HepG2 (cell line): ENCODE data around the gene SHC3. TPM values are rescaled to one million over a fixed set of nuclear protein-coding genes. Genes with fewer than 3 reads are reported as not detected.

Experiments
- ATAC-seq: fragments of 200-7000 bp; cut with Tn5 transposase; 3 replicates; pipeline ENCODE4 v1.9.1; 2020; ENCODE audit warnings: mild to moderate bottlenecking, moderate library complexity
- BruUV-seq: library from RNA; stranded (reverse); fragments of 400-500 nt; replicated peaks from 2 replicates; lab custom pipeline; 2021; lab: Mats Ljungman, UMichigan
- CTCF ChIA-PET: fragments of 300-600 bp; formaldehyde crosslinking; extraction: SDS; loops from one replicate; lab custom pipeline; 2021; ENCODE audit warnings: low total read pairs, inconsistent platforms, low intra/inter-chr PET ratio; lab: Yijun Ruan, JAX
- POLR2A ChIA-PET: fragments of 350-600 bp; sonication (Branson Sonifier 250); formaldehyde crosslinking; loops from one replicate; lab custom pipeline; 2020; ENCODE audit warnings: antibody characterized with exemption, inconsistent platforms; lab: Yijun Ruan, JAX
- DNase-seq: peaks from one replicate; pipeline ENCODE4 v3.0.0-alpha.2; 2015; ENCODE audit warnings: low spot score
- FAIRE-seq: peaks from 3 replicates; lab custom pipeline; 2011; peaks lifted over from hg19 to GRCh38; lab: Jason Lieb, UNC
- H2AFZ ChIP-seq: one replicate; pipeline ENCODE4 v1.6.1; 2011; ENCODE audit warnings: low read length, inconsistent platforms
- H3K27ac ChIP-seq: fragments of 300-600 bp; 3 replicates; pipeline ENCODE4 v1.8.0; 2011; ENCODE audit warnings: mixed run types, mild to moderate bottlenecking, mixed read lengths, low read length, inconsistent platforms; ENCODE audit not compliant: insufficient read depth; ENCODE audit errors: extremely low read length
- H3K27me3 ChIP-seq, 2 experiments: fragments of 200-600 bp in 1 of 2; 2 replicates in 1 of 2; 3 replicates in 1 of 2; pipeline versions ENCODE4 v1.6.0 to v1.8.0; 2011; ENCODE audit warnings: low read length in 2 of 2, mild to moderate bottlenecking in 2 of 2, moderate library complexity in 2 of 2, inconsistent platforms in 1 of 2; ENCODE audit not compliant: insufficient read depth in 2 of 2, control insufficient read depth in 1 of 2
- H3K36me3 ChIP-seq, 2 experiments: fragments of 200-600 bp in 1 of 2; replicated peaks in 1 of 2; 2 replicates in 1 of 2; 3 replicates in 1 of 2; pipeline versions ENCODE4 v1.5.1 to v1.8.0; 2011; ENCODE audit warnings: low read length in 2 of 2, inconsistent platforms in 1 of 2; ENCODE audit not compliant: insufficient read depth in 2 of 2, control insufficient read depth in 1 of 2
- H3K4me1 ChIP-seq: 2 replicates; pipeline ENCODE4 v1.5.1; 2012; ENCODE audit warnings: low read length, inconsistent platforms; ENCODE audit not compliant: insufficient read depth
- H3K4me2 ChIP-seq: 2 replicates; pipeline ENCODE4 v1.6.0; 2011; ENCODE audit warnings: low read depth, low read length, inconsistent platforms
- H3K4me3 ChIP-seq, 3 experiments: fragments of 200-600 bp in 1 of 3; sonication (generic), shearing (Covaris generic) in 1 of 3; replicated peaks in 1 of 3; 2 replicates each; pipeline ENCODE4 v1.5.1; 2011 to 2016; ENCODE audit warnings: low read length in 3 of 3, inconsistent platforms in 2 of 3, low read depth in 2 of 3, mild to moderate bottlenecking in 2 of 3, control low read depth in 1 of 3, mixed read lengths in 1 of 3; ENCODE audit not compliant: insufficient read depth in 1 of 3
- H3K79me2 ChIP-seq: one replicate; pipeline ENCODE4 v1.6.1; 2011; ENCODE audit warnings: low read length, inconsistent platforms; ENCODE audit not compliant: insufficient read depth
- H3K9ac ChIP-seq: 2 replicates; pipeline ENCODE4 v1.6.0; 2011; ENCODE audit warnings: mild to moderate bottlenecking, low read depth, low read length, inconsistent platforms; ENCODE audit not compliant: insufficient read depth
- H3K9me3 ChIP-seq: 2 replicates; pipeline ENCODE4 v1.5.1; 2012; ENCODE audit warnings: mild to moderate bottlenecking, low read length
- H4K20me1 ChIP-seq: 2 replicates; pipeline ENCODE4 v1.6.0; 2011; ENCODE audit warnings: inconsistent platforms, mild to moderate bottlenecking, low read length, moderate library complexity; ENCODE audit not compliant: insufficient read depth
- EZH2 ChIP-seq: conservative IDR thresholded peaks from 2 replicates; pipeline ENCODE4 v1.6.1; 2012; ENCODE audit warnings: mild to moderate bottlenecking, low read depth, low read length, moderate library complexity
- HNRNPK ChIP-seq: fragments of 200-400 bp; formaldehyde crosslinking; IDR thresholded peaks from 2 replicates; pipeline ENCODE4 v1.6.1; 2018; ENCODE audit warnings: low read length, low read depth, moderate library complexity, mild to moderate bottlenecking; ENCODE audit not compliant: poor library complexity, severe bottlenecking
- ZNF124 ChIP-seq: sonication (generic); formaldehyde crosslinking; IDR thresholded peaks from 2 replicates; pipeline ENCODE4 v1.4.0; 2020; ENCODE audit warnings: missing genetic modification reagents
- ZNF800 ChIP-seq: sonication (generic); formaldehyde crosslinking; IDR thresholded peaks from 2 replicates; pipeline ENCODE4 v1.4.0; 2020; ENCODE audit warnings: missing genetic modification reagents
- WGBS: methylation state at CpG from one replicate; pipeline ENCODE4 v1.1.6; 2017; ENCODE audit warnings: low lambda C conversion rate; 5-methylcytosine and 5-hydroxymethylcytosine counted together
- in situ Hi-C: cut with HindIII; loops from 2 replicates; pipeline ENCODE4 v1.10.0; 2017; ENCODE audit warnings: low pct_unique_long_range_greater_than_20kb; ENCODE audit not compliant: extremely low pct_ligation_motif_present
- intact Hi-C: fragments of 100-400 bp; cut with micrococcal nuclease; formaldehyde crosslinking; loops from one replicate; pipeline ENCODE4 v1.10.0; 2022; ENCODE audit not compliant: unreplicated experiment
- polyA plus RNA-seq, 8 experiments: library from polyadenylated mRNA; depleted of rRNA in 3 of 8; stranded (reverse) in 7 of 8; unstranded in 1 of 8; fragments of >200 nt; fragmentation: Illumina TruSeq in 4 of 8; extraction: Trizol in 4 of 8; gene quantifications; 2 replicates each; pipeline versions ENCODE4 v1.2.1 to v1.2.3, GENCODE V29; 2011 to 2016; ENCODE audit warnings: low read depth in 4 of 8, missing spikeins in 1 of 8, mixed read lengths in 1 of 8; ENCODE audit not compliant: insufficient read depth in 1 of 8
- total RNA-seq, 5 experiments: library from RNA; depleted of rRNA; stranded (reverse); fragments of >200 nt; fragmentation: Illumina TruSeq; extraction: Trizol; gene quantifications; 2 replicates each; pipeline ENCODE4 v1.2.3, GENCODE V29; 2016; ENCODE audit warnings: low read depth in 1 of 5

The SHC3 gene
- total and polyA plus RNA-seq, 2 of the 13 experiments (the other 11 are each of a cell fraction or from before 2014, with no cell fraction given) = 0.09 to 0.89 TPM

- Histone ChIP-seq H3K4me3 (peak within 1 kb of the TSS; percentile 13 to 59 (median 26); a peak in 4 of 6 replicates), H3K36me3 (no peaks in the 10 kb centered on the region), H4K20me1 (no peaks in the 10 kb centered on the region), H3K9ac (no peak within 1 kb of the TSS), H3K79me2 (no peaks in the 10 kb centered on the region), H3K4me1 (peaks cover 11% of the 10 kb centered on the region; the same call in 1 of the 2 replicates), H3K27ac (no peak within 1 kb of the TSS), H2AFZ (no peak within 1 kb of the TSS), H3K9me3 (no peaks in the 10 kb centered on the region), H3K4me2 (peak within 1 kb of the TSS; percentile 45), H3K27me3 (peaks cover 0 to 24% of the 10 kb centered on the region in 2 experiments; a peak in 3 of 5 replicates)
- TF ChIP-seq ZNF800 (CRISPR knock-in tag) (peak; percentile 28; the same call in 1 of the 2 replicates), HNRNPK (peak; percentile 64), EZH2 (0 out of 2 replicates have a peak, but pooled peaks have one; percentile 62), ZNF124 (CRISPR knock-in tag) (no peak)
- FAIRE-seq (no peak), DNase-seq (no peak), ATAC-seq (peak; percentile 79)
- in situ Hi-C loops (no loop called here), intact Hi-C loops (no loop called here)
- CTCF ChIA-PET = no interaction called here
- BruUV-seq = no TSS peak
- POLR2A ChIA-PET = no interaction called here
- 7% methylated on average over 17 of the region's 94 CpGs for WGBS
These were observed 187.3 kb downstream of the SHC3 start, which contains the start of gene S1PR3 for GRCh38 chr9:88991066-88992034. Gene S1PR3 (plus strand): TSS chr9:88991468. CDS start chr9:89001201, 9,733 bp downstream.
